Activated T-helper 17 cell treated with anti-CD3 and anti-CD28 coated beads, Interleukin-2, amount 50 U/mL, for 72 hours (primary cell): ENCODE results near the gene ABHD16A. TPM values are rescaled to one million over a fixed set of nuclear protein-coding genes. Genes with fewer than 3 reads are reported as not detected.

Source experiments
- ATAC-seq: fragments of 150-1000 bp; cut with Tn5 transposase; replicated peaks from 2 replicates; pipeline ENCODE4 v1.10.0; 2021; ENCODE audit warnings: mild to moderate bottlenecking, moderate library complexity
- H3K27ac Mint-ChIP-seq: one replicate; pipeline ENCODE4 v1.8.0; 2022; ENCODE audit warnings: mixed read lengths
- H3K27me3 Mint-ChIP-seq: one replicate; pipeline ENCODE4 v1.8.0; 2022; ENCODE audit warnings: mixed read lengths
- H3K36me3 Mint-ChIP-seq: one replicate; pipeline ENCODE4 v1.8.0; 2022; ENCODE audit warnings: low read depth, mild to moderate bottlenecking, mixed read lengths
- H3K4me1 Mint-ChIP-seq: one replicate; pipeline ENCODE4 v1.8.0; 2022; ENCODE audit warnings: mixed read lengths
- H3K4me3 Mint-ChIP-seq: one replicate; pipeline ENCODE4 v1.8.0; 2022; ENCODE audit warnings: mild to moderate bottlenecking, mixed read lengths
- H3K9me3 Mint-ChIP-seq: one replicate; pipeline ENCODE4 v1.8.0; 2022; ENCODE audit warnings: mixed read lengths
- total RNA-seq, 2 donors: library from RNA; stranded (reverse); gene quantifications; one replicate each; pipeline ENCODE4 v1.2.3, GENCODE V29; 2022

Gene ABHD16A
- 10 to 100 TPM; 31.4 to 31.7 TPM for total RNA-seq

- H3K4me1 Mint-ChIP-seq, result peaks cover 14% of the 10 kb centered on the region
Measured at GRCh38 chr6:31702819-31703716, at the start of gene ABHD16A. ABHD16A (minus strand) TSS chr6:31703324; CDS start chr6:31703281, 43 bp downstream.

GRCh38 chr6:31752739-31753319 is 49.7 kb upstream of the ABHD16A start:
- Mint-ChIP-seq H3K27me3 (no peaks in the 10 kb centered on the region), H3K9me3 (no peaks in the 10 kb centered on the region), H3K36me3 (peaks cover 4% of the 10 kb centered on the region), H3K4me3 (no peak overlapping the region), H3K27ac (no peak overlapping the region), H3K4me1 (peaks cover 4% of the 10 kb centered on the region)
- ATAC-seq, result peak; percentile 44

More at GRCh38 chr6:31702819-31703716, at the start of gene ABHD16A:
- Mint-ChIP-seq H3K27ac (peak within 1 kb of the TSS; percentile 98), H3K4me3 (peak within 1 kb of the TSS; percentile 98), H3K27me3 (no peaks in the 10 kb centered on the region), H3K36me3 (peaks cover 32% of the 10 kb centered on the region), H3K9me3 (no peaks in the 10 kb centered on the region)
- peak; percentile 97 for ATAC-seq

DNA sequence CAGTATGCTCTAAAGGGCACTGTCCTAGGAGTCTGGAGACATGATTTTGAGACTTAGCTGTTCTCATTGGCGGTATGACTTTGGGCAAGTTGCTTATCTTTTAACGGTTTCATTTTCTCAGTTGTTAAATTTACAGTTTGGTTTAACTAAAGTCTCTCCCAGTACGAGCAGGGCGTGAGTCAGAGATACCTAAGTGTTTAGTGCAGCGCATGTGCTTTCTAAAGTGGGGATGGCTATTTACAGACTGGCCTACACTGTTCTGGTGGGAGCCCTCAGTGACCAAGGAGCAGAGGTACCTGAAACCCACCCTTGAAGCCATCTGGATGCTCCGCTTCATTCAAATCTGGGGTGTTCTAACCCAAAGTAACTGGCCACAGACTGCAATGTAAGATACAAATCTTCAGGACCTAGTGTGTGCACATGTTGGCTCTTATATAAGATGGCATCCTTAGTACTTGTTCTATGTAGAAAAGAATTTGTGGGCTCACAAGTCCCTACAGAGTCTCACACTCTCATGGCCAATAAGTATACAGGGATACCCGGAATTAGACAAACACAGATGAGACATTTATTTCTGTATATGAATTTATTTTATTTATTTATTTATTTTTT is 47.4 kb upstream of the ABHD16A start:
- Mint-ChIP-seq H3K4me3 (no peak overlapping the region), H3K36me3 (peaks cover 16% of the 10 kb centered on the region), H3K27ac (no peak overlapping the region), H3K27me3 (no peaks in the 10 kb centered on the region), H3K9me3 (no peaks in the 10 kb centered on the region), H3K4me1 (peaks cover 4% of the 10 kb centered on the region)
- no peak for ATAC-seq

- H3K9me3 Mint-ChIP-seq, result no peaks in the 10 kb centered on the region
- H3K36me3 Mint-ChIP-seq, result peaks cover 26% of the 10 kb centered on the region
- H3K4me3 Mint-ChIP-seq, result no peak overlapping the region
- H3K4me1 Mint-ChIP-seq, result peaks cover 10% of the 10 kb centered on the region
- peak overlapping the region; percentile 41 for H3K27ac Mint-ChIP-seq
- no peaks in the 10 kb centered on the region for H3K27me3 Mint-ChIP-seq
- ATAC-seq, result no peak
Measured at GRCh38 chr6:31749301-31750036, 46.3 kb upstream of the ABHD16A start.

DNA sequence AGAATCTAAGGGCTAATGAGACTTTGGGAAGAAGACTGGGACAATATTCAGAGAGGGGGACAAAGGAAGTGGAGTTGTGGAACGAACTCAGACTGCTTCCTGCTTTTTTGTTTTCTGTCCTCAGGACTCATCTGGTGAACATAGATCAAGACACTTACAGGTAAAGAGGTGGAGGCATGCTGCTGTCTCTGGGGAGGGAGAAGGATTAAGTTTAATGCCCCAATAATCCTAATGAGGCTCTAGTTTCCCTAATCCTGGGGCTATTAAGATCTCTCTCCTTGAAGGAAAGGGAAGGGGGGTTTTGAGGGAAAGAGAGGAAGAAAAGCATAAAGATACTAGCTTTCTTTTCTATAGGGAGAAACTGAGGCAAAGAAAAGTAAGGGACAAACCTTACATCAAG is 41.3 kb upstream of the ABHD16A start:
- Mint-ChIP-seq H3K27me3 (no peaks in the 10 kb centered on the region), H3K36me3 (peaks cover 68% of the 10 kb centered on the region), H3K27ac (no peak overlapping the region), H3K4me1 (peaks cover 18% of the 10 kb centered on the region), H3K9me3 (no peaks in the 10 kb centered on the region), H3K4me3 (no peak overlapping the region)
- no peak for ATAC-seq

GRCh38 chr6:31742894-31743293 is 39.8 kb upstream of the ABHD16A start:
- no peaks in the 10 kb centered on the region for H3K9me3 Mint-ChIP-seq
- no peak for ATAC-seq
- no peak overlapping the region for H3K4me3 Mint-ChIP-seq
- peak overlapping the region; percentile 10 for H3K27ac Mint-ChIP-seq
- no peaks in the 10 kb centered on the region for H3K27me3 Mint-ChIP-seq
- peaks cover 33% of the 10 kb centered on the region for H3K4me1 Mint-ChIP-seq
- H3K36me3 Mint-ChIP-seq, result peaks cover 66% of the 10 kb centered on the region

GRCh38 chr6:31741815-31742214 is 38.7 kb upstream of the ABHD16A start:
- no peak for ATAC-seq
- Mint-ChIP-seq H3K27ac (peak overlapping the region; percentile 17), H3K36me3 (peaks cover 59% of the 10 kb centered on the region), H3K4me1 (peaks cover 39% of the 10 kb centered on the region), H3K27me3 (no peaks in the 10 kb centered on the region), H3K4me3 (peak overlapping the region; percentile 98), H3K9me3 (no peaks in the 10 kb centered on the region)

- peak overlapping the region; percentile 94 for H3K27ac Mint-ChIP-seq
- H3K9me3 Mint-ChIP-seq, result no peaks in the 10 kb centered on the region
- H3K4me1 Mint-ChIP-seq, result peaks cover 39% of the 10 kb centered on the region
- no peak for ATAC-seq
- no peaks in the 10 kb centered on the region for H3K27me3 Mint-ChIP-seq
- H3K4me3 Mint-ChIP-seq, result peak overlapping the region; percentile 98
- H3K36me3 Mint-ChIP-seq, result peaks cover 66% of the 10 kb centered on the region
Measured at GRCh38 chr6:31740397-31741223, 37.5 kb upstream of the ABHD16A start.

DNA sequence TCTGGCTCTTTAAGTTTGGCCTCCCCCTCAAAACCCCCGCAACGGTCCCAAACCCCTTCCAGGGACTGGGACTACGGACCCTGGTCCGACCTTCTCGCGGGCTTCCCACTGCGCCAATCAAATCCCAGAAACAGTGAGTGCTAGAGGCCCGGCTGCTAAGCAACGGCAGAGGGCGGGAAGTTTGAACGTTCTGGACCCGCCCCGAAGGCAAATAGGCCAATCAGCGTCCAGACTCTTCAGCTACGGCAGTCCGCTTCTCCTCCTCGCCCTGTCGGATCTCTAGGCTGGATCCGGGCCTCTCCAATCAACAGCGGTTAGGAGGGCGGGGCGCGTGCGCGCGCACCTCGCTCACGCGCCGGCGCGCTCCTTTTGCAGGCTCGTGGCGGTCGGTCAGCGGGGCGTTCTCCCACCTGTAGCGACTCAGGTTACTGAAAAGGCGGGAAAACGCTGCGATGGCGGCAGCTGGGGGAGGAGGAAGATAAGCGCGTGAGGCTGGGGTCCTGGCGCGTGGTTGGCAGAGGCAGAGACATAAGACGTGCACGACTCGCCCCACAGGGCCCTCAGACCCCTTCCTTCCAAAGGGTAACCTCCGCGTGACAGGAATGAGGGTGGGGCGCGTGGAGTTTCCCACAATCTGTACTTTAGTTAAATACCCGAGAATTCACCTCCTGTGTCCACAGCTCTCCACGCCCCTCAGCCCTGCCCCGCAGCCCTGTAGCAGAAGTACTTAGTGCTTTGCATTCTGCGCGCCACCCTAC is 36.7 kb upstream of the ABHD16A start, which contains the start of gene MSH5:
Gene MSH5 (plus strand): TSS at position 367 of the 758 bp plus-strand sequence. CDS start 462 bp downstream, outside the sequence.
- Mint-ChIP-seq H3K4me3 (peak within 1 kb of the TSS; percentile 98), H3K4me1 (peaks cover 33% of the 10 kb centered on the region)

DNA sequence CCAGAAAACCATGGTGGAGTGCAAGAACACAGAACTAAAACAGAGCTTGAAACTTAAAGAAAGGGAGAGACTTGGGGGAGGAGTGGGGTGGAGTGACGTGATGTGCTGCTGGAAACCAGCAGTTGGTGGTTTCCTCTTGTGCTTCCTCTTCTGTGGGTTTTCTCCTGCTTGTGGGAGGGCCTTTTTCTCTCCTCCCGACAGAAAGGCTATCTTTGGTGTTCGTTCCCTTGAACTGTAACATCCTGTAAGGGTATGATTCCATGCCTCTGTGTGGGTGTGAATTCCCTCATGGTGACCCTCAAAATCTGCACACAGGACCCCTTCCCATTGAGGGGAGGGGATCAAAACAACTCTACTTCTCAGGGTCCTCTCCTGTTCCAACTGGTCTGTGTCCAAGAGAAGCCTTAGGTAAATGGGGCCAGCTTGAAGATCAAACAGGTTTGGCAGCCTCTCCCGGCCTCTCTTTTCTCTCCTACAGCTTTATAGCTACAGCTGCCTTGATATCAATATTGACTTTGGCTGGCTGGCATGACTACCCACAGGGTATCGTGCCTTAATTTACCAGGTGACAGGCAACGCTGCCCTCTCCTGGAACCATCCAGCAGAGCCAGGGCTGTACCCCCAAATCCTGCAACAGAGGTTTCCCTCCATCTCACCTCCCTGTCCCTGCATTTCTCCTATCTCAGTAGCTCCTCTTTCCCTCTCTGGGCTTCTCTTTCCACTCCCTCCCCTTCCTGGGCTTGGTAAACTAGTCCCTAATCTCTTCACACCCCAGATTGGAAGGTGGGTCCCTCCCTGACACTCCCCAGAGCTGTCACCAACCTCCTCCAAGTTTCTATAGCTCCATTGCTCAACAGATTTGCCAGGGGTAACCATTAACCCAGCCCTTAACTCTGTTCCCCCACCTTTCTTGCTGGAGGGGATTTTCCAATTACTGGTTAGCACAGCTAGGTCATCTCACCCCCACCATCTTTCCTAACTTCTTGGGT is 35.2 kb upstream of the ABHD16A start:
- ATAC-seq, result peak; percentile 37
- H3K9me3 Mint-ChIP-seq, result no peaks in the 10 kb centered on the region
- peaks cover 39% of the 10 kb centered on the region for H3K4me1 Mint-ChIP-seq
- peak overlapping the region; percentile 98 for H3K4me3 Mint-ChIP-seq
- H3K27ac Mint-ChIP-seq, result peak overlapping the region; percentile 94
- peaks cover 71% of the 10 kb centered on the region for H3K36me3 Mint-ChIP-seq
- H3K27me3 Mint-ChIP-seq, result no peaks in the 10 kb centered on the region

More for the DNA sequence above, 36.7 kb upstream of the ABHD16A start, which contains the start of gene MSH5:
- Mint-ChIP-seq H3K27me3 (no peaks in the 10 kb centered on the region), H3K36me3 (peaks cover 66% of the 10 kb centered on the region), H3K9me3 (no peaks in the 10 kb centered on the region), H3K27ac (peak within 1 kb of the TSS; percentile 94)
- peak; percentile 89 for ATAC-seq

- Mint-ChIP-seq H3K27me3 (no peaks in the 10 kb centered on the region), H3K36me3 (peaks cover 74% of the 10 kb centered on the region)
Measured at GRCh38 chr6:31737315-31737990, 34.3 kb upstream of the ABHD16A start.

More at GRCh38 chr6:31737315-31737990, 34.3 kb upstream of the ABHD16A start:
- H3K4me3 Mint-ChIP-seq, result peak overlapping the region; percentile 98
- H3K27ac Mint-ChIP-seq, result peak overlapping the region; percentile 94
- peaks cover 40% of the 10 kb centered on the region for H3K4me1 Mint-ChIP-seq
- no peak for ATAC-seq
- H3K9me3 Mint-ChIP-seq, result no peaks in the 10 kb centered on the region
